ENCODE measurements around the gene TARP.

Gene TARP

GRCh38 chr7:38306171-38306570, 32.7 kb upstream of the TARP start:
- no peak for TF ChIP-seq YY1 (IDR thresholded peaks at IDR 0.05; ENCODE audit: low read depth)
- TF ChIP-seq REST (IDR thresholded peaks at IDR 0.05; ENCODE audit: low read depth): no peak
- TF ChIP-seq CEBPB (IDR thresholded peaks at IDR 0.05): no peak
- TF ChIP-seq CREB1 (IDR thresholded peaks at IDR 0.05; ENCODE audit: low read depth): no peak
- TF ChIP-seq FOXM1 (IDR thresholded peaks at IDR 0.05; ENCODE audit: borderline replicate concordance, low read depth): no peak
- TF ChIP-seq MAX (IDR thresholded peaks at IDR 0.05): no peak

GRCh38 chr7:38303866-38304265, 30.4 kb upstream of the TARP start:
- TF ChIP-seq TEAD4 (IDR thresholded peaks at IDR 0.05) (no peak), MAX (IDR thresholded peaks at IDR 0.05) (no peak), USF1 (IDR thresholded peaks at IDR 0.05) (no peak), TAF1 (IDR thresholded peaks at IDR 0.05; ENCODE audit: low read depth) (no peak), REST (IDR thresholded peaks at IDR 0.05; ENCODE audit: low read depth) (no peak)

- no peak for TF ChIP-seq TAF1 (IDR thresholded peaks at IDR 0.05; ENCODE audit: low read depth)
- TF ChIP-seq EGR1 (IDR thresholded peaks at IDR 0.05): no peak
Measured at GRCh38 chr7:38300175-38300574, 26.7 kb upstream of the TARP start.

GRCh38 chr7:38299275-38299931, 26.0 kb upstream of the TARP start:
- TF ChIP-seq YY1 (IDR thresholded peaks at IDR 0.05; ENCODE audit: low read depth): no peak
- no peak for TF ChIP-seq ZBTB7A (IDR thresholded peaks at IDR 0.05; ENCODE audit: low read depth)
- no peak for TF ChIP-seq NFIC (IDR thresholded peaks at IDR 0.05)
- no peak for TF ChIP-seq TEAD4 (IDR thresholded peaks at IDR 0.05)
- TF ChIP-seq TAF1 (IDR thresholded peaks at IDR 0.05; ENCODE audit: low read depth): no peak
- no peak for TF ChIP-seq MAX (IDR thresholded peaks at IDR 0.05)
- TF ChIP-seq RAD21 (IDR thresholded peaks at IDR 0.05; ENCODE audit: low read depth): no peak
- TF ChIP-seq USF1 (IDR thresholded peaks at IDR 0.05): no peak
- TF ChIP-seq EP300 (IDR thresholded peaks at IDR 0.05; ENCODE audit: borderline replicate concordance): no peak
- TF ChIP-seq TCF12 (IDR thresholded peaks at IDR 0.05; ENCODE audit: low read depth): no peak
- TF ChIP-seq CREB1 (IDR thresholded peaks at IDR 0.05; ENCODE audit: low read depth): no peak
- TF ChIP-seq EGR1 (IDR thresholded peaks at IDR 0.05): no peak
- no peak for TF ChIP-seq CEBPB (IDR thresholded peaks at IDR 0.05)
- no peak for TF ChIP-seq FOXM1 (IDR thresholded peaks at IDR 0.05; ENCODE audit: borderline replicate concordance, low read depth)
- no peak for TF ChIP-seq REST (IDR thresholded peaks at IDR 0.05; ENCODE audit: low read depth)

All from Ishikawa (cell line).